ENCODE measurements around the gene SPECC1.

The SPECC1 gene

DNA sequence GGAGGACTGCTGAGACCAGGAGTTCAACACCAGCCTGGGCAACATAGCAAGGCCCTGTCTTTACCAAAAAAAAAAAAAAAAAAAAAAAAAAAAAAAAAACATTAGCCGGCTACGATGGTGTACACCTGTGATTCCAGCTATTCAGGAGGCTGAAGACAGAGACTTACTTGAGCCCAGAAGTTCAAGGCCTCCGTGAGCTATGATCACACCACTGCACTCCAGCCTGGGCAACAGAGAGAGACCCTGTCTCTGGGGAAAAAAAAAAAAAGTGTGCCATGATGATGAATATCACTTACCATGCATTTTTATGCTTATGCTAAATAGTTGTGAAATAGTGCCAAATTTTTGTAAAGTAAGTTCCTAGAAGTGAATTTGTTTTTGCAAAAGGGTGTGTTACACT, 261.2 kb downstream of the SPECC1 start:
- Histone ChIP-seq H3K36me3 (ENCODE audit: control insufficient read depth, insufficient read depth, low read length) (no peaks in the 10 kb centered on the region), H3K9me3 (ENCODE audit: control insufficient read depth, insufficient read depth, low read length) (no peaks in the 10 kb centered on the region), H3K4me3 (ENCODE audit: low read depth, low read length) (no peak overlapping the region), H3K4me1 (ENCODE audit: control insufficient read depth, insufficient read depth, low read length) (no peaks in the 10 kb centered on the region), H3K27me3 (ENCODE audit: control insufficient read depth, insufficient read depth, low read length) (no peaks in the 10 kb centered on the region), H3K9ac (ENCODE audit: low read depth, low read length) (no peak overlapping the region)

GRCh38 chr17:20271011-20271610, 262.0 kb downstream of the SPECC1 start:
- Histone ChIP-seq H3K36me3 (ENCODE audit: control insufficient read depth, insufficient read depth, low read length) (no peaks in the 10 kb centered on the region), H3K4me1 (ENCODE audit: control insufficient read depth, insufficient read depth, low read length) (no peaks in the 10 kb centered on the region), H3K27me3 (ENCODE audit: control insufficient read depth, insufficient read depth, low read length) (no peaks in the 10 kb centered on the region), H3K9ac (ENCODE audit: low read depth, low read length) (no peak overlapping the region), H3K4me3 (ENCODE audit: low read depth, low read length) (no peak overlapping the region), H3K9me3 (ENCODE audit: control insufficient read depth, insufficient read depth, low read length) (no peaks in the 10 kb centered on the region)

- H3K36me3 ChIP-seq (ENCODE audit: control insufficient read depth, insufficient read depth, low read length): no peaks in the 10 kb centered on the region
- no peak overlapping the region for H3K9ac ChIP-seq (ENCODE audit: low read depth, low read length)
- no peaks in the 10 kb centered on the region for H3K4me1 ChIP-seq (ENCODE audit: control insufficient read depth, insufficient read depth, low read length)
- no peak overlapping the region for H3K4me3 ChIP-seq (ENCODE audit: low read depth, low read length)
- H3K9me3 ChIP-seq (ENCODE audit: control insufficient read depth, insufficient read depth, low read length): no peaks in the 10 kb centered on the region
- no peaks in the 10 kb centered on the region for H3K27me3 ChIP-seq (ENCODE audit: control insufficient read depth, insufficient read depth, low read length)
Observed at GRCh38 chr17:20273741-20274500, 264.8 kb downstream of the SPECC1 start.

DNA sequence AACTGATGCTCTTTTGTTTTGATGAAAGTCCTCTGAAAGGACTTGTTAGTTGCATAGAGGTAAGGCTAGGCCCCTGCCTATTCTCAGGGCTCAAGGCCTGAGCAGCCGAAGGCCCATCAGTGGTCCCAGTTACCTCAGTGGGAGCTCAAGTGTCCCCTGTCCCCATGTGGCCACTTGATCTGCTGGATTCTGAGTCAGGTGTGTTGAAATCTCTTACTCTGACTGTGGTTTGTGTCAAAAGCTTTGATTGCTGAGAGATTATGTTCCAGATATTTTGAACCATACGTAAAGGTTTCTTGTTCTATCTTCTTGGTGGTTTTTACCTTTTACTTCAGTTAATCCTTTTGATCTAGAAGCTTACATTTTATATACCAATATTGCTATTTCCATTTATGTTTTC, 266.5 kb downstream of the SPECC1 start:
- Histone ChIP-seq H3K36me3 (ENCODE audit: control insufficient read depth, insufficient read depth, low read length) (no peaks in the 10 kb centered on the region), H3K9ac (ENCODE audit: low read depth, low read length) (no peak overlapping the region), H3K4me1 (ENCODE audit: control insufficient read depth, insufficient read depth, low read length) (no peaks in the 10 kb centered on the region), H3K9me3 (ENCODE audit: control insufficient read depth, insufficient read depth, low read length) (no peaks in the 10 kb centered on the region), H3K27me3 (ENCODE audit: control insufficient read depth, insufficient read depth, low read length) (no peaks in the 10 kb centered on the region), H3K4me3 (ENCODE audit: low read depth, low read length) (no peak overlapping the region)

- H3K36me3 ChIP-seq (ENCODE audit: control insufficient read depth, insufficient read depth, low read length): no peaks in the 10 kb centered on the region
- H3K9me3 ChIP-seq (ENCODE audit: control insufficient read depth, insufficient read depth, low read length): no peaks in the 10 kb centered on the region
- H3K4me3 ChIP-seq (ENCODE audit: low read depth, low read length): no peak overlapping the region
- H3K27me3 ChIP-seq (ENCODE audit: control insufficient read depth, insufficient read depth, low read length): no peaks in the 10 kb centered on the region
- no peak overlapping the region for H3K9ac ChIP-seq (ENCODE audit: low read depth, low read length)
- no peaks in the 10 kb centered on the region for H3K4me1 ChIP-seq (ENCODE audit: control insufficient read depth, insufficient read depth, low read length)
Observed at GRCh38 chr17:20276421-20276820, 267.3 kb downstream of the SPECC1 start.

- H3K9ac ChIP-seq (ENCODE audit: low read depth, low read length): no peak overlapping the region
- H3K9me3 ChIP-seq (ENCODE audit: control insufficient read depth, insufficient read depth, low read length): no peaks in the 10 kb centered on the region
- H3K4me3 ChIP-seq (ENCODE audit: low read depth, low read length): no peak overlapping the region
- no peaks in the 10 kb centered on the region for H3K36me3 ChIP-seq (ENCODE audit: control insufficient read depth, insufficient read depth, low read length)
- H3K4me1 ChIP-seq (ENCODE audit: control insufficient read depth, insufficient read depth, low read length): no peaks in the 10 kb centered on the region
- H3K27me3 ChIP-seq (ENCODE audit: control insufficient read depth, insufficient read depth, low read length): no peaks in the 10 kb centered on the region
Observed at GRCh38 chr17:20278805-20279204, 269.6 kb downstream of the SPECC1 start.

DNA sequence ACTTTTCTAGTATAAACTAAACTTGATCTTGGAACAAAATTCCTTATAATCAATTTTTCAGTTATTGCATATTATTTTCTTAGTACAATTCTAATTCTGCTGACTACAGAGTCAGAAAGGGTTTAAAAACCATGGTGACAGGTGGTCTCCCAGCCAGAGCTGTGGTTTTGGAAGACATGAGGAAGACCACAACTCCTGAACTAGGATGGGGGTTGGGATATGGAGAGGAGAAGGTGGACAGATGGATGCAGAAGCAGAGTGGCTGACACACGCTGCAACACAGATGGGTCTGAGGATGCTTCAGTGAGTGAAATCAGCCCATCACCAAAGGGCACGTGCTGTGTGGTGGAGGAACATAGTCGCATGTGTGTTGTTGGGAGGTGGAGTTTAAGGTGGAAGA, 270.5 kb downstream of the SPECC1 start:
- Histone ChIP-seq H3K36me3 (ENCODE audit: control insufficient read depth, insufficient read depth, low read length) (no peaks in the 10 kb centered on the region), H3K9ac (ENCODE audit: low read depth, low read length) (no peak overlapping the region), H3K4me3 (ENCODE audit: low read depth, low read length) (no peak overlapping the region), H3K27me3 (ENCODE audit: control insufficient read depth, insufficient read depth, low read length) (no peaks in the 10 kb centered on the region), H3K9me3 (ENCODE audit: control insufficient read depth, insufficient read depth, low read length) (no peaks in the 10 kb centered on the region), H3K4me1 (ENCODE audit: control insufficient read depth, insufficient read depth, low read length) (no peaks in the 10 kb centered on the region)

DNA sequence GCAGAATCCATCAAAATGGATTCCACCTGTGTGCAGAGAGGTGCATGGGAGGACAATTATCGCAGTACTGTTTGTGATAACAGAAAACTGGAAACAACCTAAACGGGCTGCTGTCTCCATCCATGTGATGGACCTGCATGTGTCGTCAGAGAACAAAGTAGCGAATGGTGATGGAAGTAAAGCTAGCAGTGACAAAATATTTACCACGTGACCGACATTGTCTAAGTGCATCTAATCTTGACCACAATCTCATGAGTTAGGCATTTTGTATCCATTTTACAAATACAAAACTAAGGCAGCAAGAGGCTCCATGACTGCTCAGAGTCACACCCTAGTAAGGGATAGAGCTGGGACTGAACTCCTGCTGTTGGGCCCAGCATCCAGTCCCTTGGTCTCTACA, 270.9 kb downstream of the SPECC1 start:
- H3K4me3 ChIP-seq (ENCODE audit: low read depth, low read length): no peak overlapping the region
- H3K36me3 ChIP-seq (ENCODE audit: control insufficient read depth, insufficient read depth, low read length): no peaks in the 10 kb centered on the region
- no peaks in the 10 kb centered on the region for H3K9me3 ChIP-seq (ENCODE audit: control insufficient read depth, insufficient read depth, low read length)
- no peak overlapping the region for H3K9ac ChIP-seq (ENCODE audit: low read depth, low read length)
- H3K4me1 ChIP-seq (ENCODE audit: control insufficient read depth, insufficient read depth, low read length): no peaks in the 10 kb centered on the region
- H3K27me3 ChIP-seq (ENCODE audit: control insufficient read depth, insufficient read depth, low read length): no peaks in the 10 kb centered on the region

- no peaks in the 10 kb centered on the region for H3K27me3 ChIP-seq (ENCODE audit: control insufficient read depth, insufficient read depth, low read length)
Observed at GRCh38 chr17:20280851-20281250, 271.7 kb downstream of the SPECC1 start.

DNA sequence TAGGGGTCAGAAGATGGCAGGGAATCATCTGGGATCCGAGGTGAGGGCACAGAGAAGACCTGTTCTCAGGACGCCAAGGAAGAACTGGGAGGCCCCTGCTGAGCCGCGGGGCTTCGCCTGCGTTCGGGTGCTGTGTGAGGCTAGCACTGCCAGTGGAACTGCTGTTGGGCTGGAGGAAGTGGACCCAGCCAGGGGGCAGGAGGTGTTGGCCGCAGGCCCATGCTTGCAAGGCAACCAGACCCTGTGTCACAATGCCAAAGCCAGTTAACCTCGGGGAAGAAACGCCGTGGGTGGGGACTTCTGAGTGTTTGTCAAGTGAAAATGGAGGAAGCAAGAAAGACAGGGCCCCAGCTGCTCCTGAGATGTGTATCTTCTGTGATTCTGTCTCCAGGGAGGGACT, 272.7 kb downstream of the SPECC1 start:
- no peaks in the 10 kb centered on the region for H3K27me3 ChIP-seq (ENCODE audit: control insufficient read depth, insufficient read depth, low read length)
- H3K9ac ChIP-seq (ENCODE audit: low read depth, low read length): no peak overlapping the region
- H3K4me3 ChIP-seq (ENCODE audit: low read depth, low read length): no peak overlapping the region
- H3K4me1 ChIP-seq (ENCODE audit: control insufficient read depth, insufficient read depth, low read length): no peaks in the 10 kb centered on the region
- H3K9me3 ChIP-seq (ENCODE audit: control insufficient read depth, insufficient read depth, low read length): no peaks in the 10 kb centered on the region
- H3K36me3 ChIP-seq (ENCODE audit: control insufficient read depth, insufficient read depth, low read length): peaks cover 3% of the 10 kb centered on the region

More at GRCh38 chr17:20280851-20281250, 271.7 kb downstream of the SPECC1 start:
- Histone ChIP-seq H3K4me3 (ENCODE audit: low read depth, low read length) (no peak overlapping the region), H3K4me1 (ENCODE audit: control insufficient read depth, insufficient read depth, low read length) (no peaks in the 10 kb centered on the region), H3K9me3 (ENCODE audit: control insufficient read depth, insufficient read depth, low read length) (no peaks in the 10 kb centered on the region), H3K9ac (ENCODE audit: low read depth, low read length) (no peak overlapping the region), H3K36me3 (ENCODE audit: control insufficient read depth, insufficient read depth, low read length) (no peaks in the 10 kb centered on the region)

GRCh38 chr17:20282526-20283308, 273.6 kb downstream of the SPECC1 start:
- no peaks in the 10 kb centered on the region for H3K9me3 ChIP-seq (ENCODE audit: control insufficient read depth, insufficient read depth, low read length)

DNA sequence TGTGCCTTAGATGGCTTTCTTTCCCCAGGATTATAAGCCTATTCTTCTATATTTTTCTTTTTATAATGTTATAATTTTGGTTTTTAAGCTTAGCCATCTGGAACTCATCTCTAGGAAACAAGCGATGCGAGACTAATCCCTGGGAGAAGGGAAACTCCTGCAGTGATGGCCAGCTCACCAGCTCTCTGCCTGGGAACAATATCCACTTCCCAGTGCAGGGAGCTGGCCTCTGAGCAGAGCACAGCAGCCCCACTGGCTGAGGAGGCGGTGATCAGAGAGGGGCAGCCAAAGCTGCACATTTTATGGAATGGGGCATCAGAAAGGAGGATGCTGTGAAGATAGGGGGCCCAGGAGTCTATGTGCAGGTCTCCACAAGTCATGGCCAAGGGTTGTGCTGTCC, 274.9 kb downstream of the SPECC1 start:
- Histone ChIP-seq H3K9ac (ENCODE audit: low read depth, low read length) (no peak overlapping the region), H3K4me1 (ENCODE audit: control insufficient read depth, insufficient read depth, low read length) (no peaks in the 10 kb centered on the region), H3K9me3 (ENCODE audit: control insufficient read depth, insufficient read depth, low read length) (no peaks in the 10 kb centered on the region), H3K27me3 (ENCODE audit: control insufficient read depth, insufficient read depth, low read length) (no peaks in the 10 kb centered on the region), H3K4me3 (ENCODE audit: low read depth, low read length) (no peak overlapping the region), H3K36me3 (ENCODE audit: control insufficient read depth, insufficient read depth, low read length) (peaks cover 3% of the 10 kb centered on the region)

More at GRCh38 chr17:20282526-20283308, 273.6 kb downstream of the SPECC1 start:
- Histone ChIP-seq H3K4me1 (ENCODE audit: control insufficient read depth, insufficient read depth, low read length) (no peaks in the 10 kb centered on the region), H3K9ac (ENCODE audit: low read depth, low read length) (no peak overlapping the region), H3K36me3 (ENCODE audit: control insufficient read depth, insufficient read depth, low read length) (peaks cover 3% of the 10 kb centered on the region), H3K27me3 (ENCODE audit: control insufficient read depth, insufficient read depth, low read length) (no peaks in the 10 kb centered on the region), H3K4me3 (ENCODE audit: low read depth, low read length) (no peak overlapping the region)

Measured in iPS-15b (cell line).